PC-3 (cell line): ENCODE data around the gene ANKRD52.
"Not testable (repeated sequence)": the region's sequence is repeated elsewhere in the genome, so short reads cannot be mapped to it uniquely, and the experiment has no call there.

Source experiments
- CTCF ChIP-seq: fragments of 300-600 bp; sonication (generic); conservative IDR thresholded peaks from 2 replicates; pipeline ENCODE4 v1.5.1; 2017; ENCODE audit warnings: antibody characterized with exemption, low read depth, mild to moderate bottlenecking, low read length
- EZH2 ChIP-seq: fragments of 300-600 bp; sonication (generic); IDR thresholded peaks from one replicate; pipeline ENCODE4 v1.6.1; 2017; ENCODE audit warnings: antibody characterized with exemption, mild to moderate bottlenecking, low read length; ENCODE audit not compliant: unreplicated experiment

GRCh38 chr12:56196818-56197550, 61.2 kb downstream of the ANKRD52 start:
- not testable (repeated sequence) for TF ChIP-seq CTCF, EZH2
